AG04450 (cell line): ENCODE results near the gene SMCO4. TPM values are rescaled to one million over a fixed set of nuclear protein-coding genes. Genes with fewer than 3 reads are reported as not detected.

ENCODE experiments used
- CTCF ChIA-PET: fragments of 300-600, 350-600 bp; formaldehyde crosslinking; extraction: SDS; loops from one replicate; lab custom pipeline; 2022; ENCODE audit warnings: antibody characterized with exemption, inconsistent platforms; lab: Charles Lee
- POLR2A ChIA-PET: fragments of 350-600 bp; formaldehyde crosslinking; extraction: SDS; loops from one replicate; lab custom pipeline; 2021; ENCODE audit warnings: antibody characterized with exemption, inconsistent platforms; lab: Yijun Ruan, JAX
- DNase-seq: peaks from one replicate; pipeline ENCODE4 v3.0.0-alpha.2; 2011; ENCODE audit warnings: low read depth, low spot score
- H3K27ac ChIP-seq: one replicate; pipeline ENCODE4 v1.5.1; 2012; ENCODE audit warnings: low read depth, low read length, control low read depth
- H3K27me3 ChIP-seq: one replicate; pipeline ENCODE4 v1.6.0; 2012; ENCODE audit warnings: low read length; ENCODE audit not compliant: control insufficient read depth, insufficient read depth
- H3K4me3 ChIP-seq: 2 replicates; pipeline ENCODE4 v1.5.1; 2011; ENCODE audit warnings: mild to moderate bottlenecking, low read depth, low read length, control low read depth
- H3K9me3 ChIP-seq: 2 replicates; pipeline ENCODE4 v1.5.1; 2012; ENCODE audit warnings: low read length; ENCODE audit not compliant: control insufficient read depth, insufficient read depth
- CTCF ChIP-seq: IDR thresholded peaks from 2 replicates; pipeline ENCODE4 v1.5.1; 2011; ENCODE audit warnings: low read depth, low read length, control low read depth, inconsistent platforms
- polyA plus RNA-seq: library from polyadenylated mRNA; depleted of rRNA; stranded (reverse); fragments of >200 nt; gene quantifications from 2 replicates; pipeline ENCODE4 v1.2.3, GENCODE V29; 2011

The SMCO4 gene
- polyA plus RNA-seq, 1 experiment: 8.6 TPM

GRCh38 chr11:93563857-93564256 lies 20.7 kb upstream of the SMCO4 start:
- H3K4me3 ChIP-seq: no peak overlapping the region
- DNase-seq: no peak
- CTCF ChIA-PET: interaction anchor here (0.7 kb wide), 1 partner anchor 22 kb away, joined by 3 read pairs; no protein-coding TSS in a partner anchor
- POLR2A ChIA-PET: no interaction called here
- H3K27ac ChIP-seq: no peak overlapping the region
- H3K9me3 ChIP-seq: no peaks in the 10 kb centered on the region
- TF ChIP-seq CTCF: no peak
- peaks cover 4% of the 10 kb centered on the region for H3K27me3 ChIP-seq

GRCh38 chr11:93560199-93560932 lies 17.2 kb upstream of the SMCO4 start:
- no peak overlapping the region for H3K4me3 ChIP-seq
- H3K9me3 ChIP-seq: no peaks in the 10 kb centered on the region
- H3K27me3 ChIP-seq: no peaks in the 10 kb centered on the region
- TF ChIP-seq CTCF: no peak
- POLR2A ChIA-PET: no interaction called here
- DNase-seq: no peak
- CTCF ChIA-PET: no interaction called here
- no peak overlapping the region for H3K27ac ChIP-seq

- H3K27me3 ChIP-seq: peaks cover under 1% of the 10 kb centered on the region
- no peak for DNase-seq
- no peak overlapping the region for H3K27ac ChIP-seq
- no peaks in the 10 kb centered on the region for H3K9me3 ChIP-seq
- no peak for TF ChIP-seq CTCF
- H3K4me3 ChIP-seq: no peak overlapping the region
- CTCF ChIA-PET: no interaction called here
- POLR2A ChIA-PET: no interaction called here
Observed at GRCh38 chr11:93559681-93560080, 16.5 kb upstream of the SMCO4 start.

- no peak for TF ChIP-seq CTCF
- Histone ChIP-seq H3K27me3 (peaks cover 10% of the 10 kb centered on the region), H3K9me3 (no peaks in the 10 kb centered on the region), H3K27ac (no peak overlapping the region), H3K4me3 (no peak overlapping the region)
- no peak for DNase-seq
- ChIA-PET POLR2A (no interaction called here), CTCF (interaction anchor here (1.5 kb wide), 1 partner anchor 11 kb away, joined by 5 read pairs; no protein-coding TSS in a partner anchor)
Observed at GRCh38 chr11:93552874-93553273, 9.7 kb upstream of the SMCO4 start.

- no peak for DNase-seq
- Histone ChIP-seq H3K27ac (no peak overlapping the region), H3K9me3 (no peaks in the 10 kb centered on the region), H3K27me3 (peaks cover 23% of the 10 kb centered on the region), H3K4me3 (no peak overlapping the region)
- TF ChIP-seq CTCF: no peak
- ChIA-PET CTCF (no interaction called here), POLR2A (no interaction called here)
Observed at GRCh38 chr11:93549976-93550375, 6.8 kb upstream of the SMCO4 start.
